Measurements from ENCODE around the gene RASGRF2. TPM values are rescaled to one million over a fixed set of nuclear protein-coding genes. Genes with fewer than 3 reads are reported as not detected.

The RASGRF2 gene
- total RNA-seq, 1 donor from 2014 or later: 1.4 TPM

GRCh38 chr5:80926979-80927656, 33.0 kb upstream of the RASGRF2 start:
- H3K27me3 Mint-ChIP-seq (ENCODE audit: unreplicated experiment): peaks cover 1% of the 10 kb centered on the region
- peaks cover 3% of the 10 kb centered on the region for H3K4me1 Mint-ChIP-seq (ENCODE audit: low read depth, unreplicated experiment)
- H3K4me3 Mint-ChIP-seq (ENCODE audit: unreplicated experiment): no peak overlapping the region
- no peaks in the 10 kb centered on the region for H3K36me3 Mint-ChIP-seq (ENCODE audit: unreplicated experiment)
- no peak overlapping the region for H3K27ac Mint-ChIP-seq (ENCODE audit: unreplicated experiment)
- TF ChIP-seq CTCF (IDR thresholded peaks at IDR 0.05; ENCODE audit: partially characterized antibody, unreplicated experiment): no peak
- DNase-seq: no peak
- peaks cover 2% of the 10 kb centered on the region for H3K9me3 Mint-ChIP-seq (ENCODE audit: unreplicated experiment)

- no peak overlapping the region for H3K4me3 Mint-ChIP-seq (ENCODE audit: unreplicated experiment)
- TF ChIP-seq CTCF (IDR thresholded peaks at IDR 0.05; ENCODE audit: partially characterized antibody, unreplicated experiment): no peak
- H3K27me3 Mint-ChIP-seq (ENCODE audit: unreplicated experiment): peaks cover 1% of the 10 kb centered on the region
- H3K27ac Mint-ChIP-seq (ENCODE audit: unreplicated experiment): no peak overlapping the region
- H3K9me3 Mint-ChIP-seq (ENCODE audit: unreplicated experiment): peaks cover under 1% of the 10 kb centered on the region
- no peaks in the 10 kb centered on the region for H3K36me3 Mint-ChIP-seq (ENCODE audit: unreplicated experiment)
- DNase-seq: no peak
- peaks cover 3% of the 10 kb centered on the region for H3K4me1 Mint-ChIP-seq (ENCODE audit: low read depth, unreplicated experiment)
Observed at GRCh38 chr5:80928073-80928472, 32.1 kb upstream of the RASGRF2 start.

GRCh38 chr5:80930940-80931339, 29.2 kb upstream of the RASGRF2 start:
- Mint-ChIP-seq H3K9me3 (ENCODE audit: unreplicated experiment) (no peaks in the 10 kb centered on the region), H3K36me3 (ENCODE audit: unreplicated experiment) (no peaks in the 10 kb centered on the region), H3K4me3 (ENCODE audit: unreplicated experiment) (no peak overlapping the region), H3K27ac (ENCODE audit: unreplicated experiment) (no peak overlapping the region), H3K4me1 (ENCODE audit: low read depth, unreplicated experiment) (peaks cover 3% of the 10 kb centered on the region), H3K27me3 (ENCODE audit: unreplicated experiment) (peaks cover 1% of the 10 kb centered on the region)
- TF ChIP-seq CTCF (IDR thresholded peaks at IDR 0.05; ENCODE audit: partially characterized antibody, unreplicated experiment): no peak
- no peak for DNase-seq

- Mint-ChIP-seq H3K27ac (ENCODE audit: unreplicated experiment) (no peak overlapping the region), H3K4me3 (ENCODE audit: unreplicated experiment) (no peak overlapping the region), H3K27me3 (ENCODE audit: unreplicated experiment) (peaks cover 1% of the 10 kb centered on the region), H3K9me3 (ENCODE audit: unreplicated experiment) (no peaks in the 10 kb centered on the region), H3K4me1 (ENCODE audit: low read depth, unreplicated experiment) (peaks cover 3% of the 10 kb centered on the region), H3K36me3 (ENCODE audit: unreplicated experiment) (no peaks in the 10 kb centered on the region)
- TF ChIP-seq CTCF (IDR thresholded peaks at IDR 0.05; ENCODE audit: partially characterized antibody, unreplicated experiment): no peak
- DNase-seq: no peak
Observed at GRCh38 chr5:80931411-80931810, 28.8 kb upstream of the RASGRF2 start.

- H3K9me3 Mint-ChIP-seq (ENCODE audit: unreplicated experiment): no peaks in the 10 kb centered on the region
- no peak overlapping the region for H3K27ac Mint-ChIP-seq (ENCODE audit: unreplicated experiment)
- no peaks in the 10 kb centered on the region for H3K36me3 Mint-ChIP-seq (ENCODE audit: unreplicated experiment)
- H3K27me3 Mint-ChIP-seq (ENCODE audit: unreplicated experiment): peaks cover 1% of the 10 kb centered on the region
- no peak for TF ChIP-seq CTCF (IDR thresholded peaks at IDR 0.05; ENCODE audit: partially characterized antibody, unreplicated experiment)
- DNase-seq: no peak
- peaks cover 3% of the 10 kb centered on the region for H3K4me1 Mint-ChIP-seq (ENCODE audit: low read depth, unreplicated experiment)
- H3K4me3 Mint-ChIP-seq (ENCODE audit: unreplicated experiment): no peak overlapping the region
Observed at GRCh38 chr5:80933036-80933435, 27.1 kb upstream of the RASGRF2 start.

Data from glutamatergic neuron (in vitro differentiated cells).